NCI-H1105 (cell line): Measurements from ENCODE around the gene TNNT1.
"Not testable (repeated sequence)": the region's sequence is repeated elsewhere in the genome, so short reads cannot be mapped to it uniquely, and the experiment has no call there.

Experiments used
- DNase-seq: peaks from one replicate; lab custom pipeline; 2025; lab: John Stamatoyannopoulos, UW

TNNT1 gene

DNA sequence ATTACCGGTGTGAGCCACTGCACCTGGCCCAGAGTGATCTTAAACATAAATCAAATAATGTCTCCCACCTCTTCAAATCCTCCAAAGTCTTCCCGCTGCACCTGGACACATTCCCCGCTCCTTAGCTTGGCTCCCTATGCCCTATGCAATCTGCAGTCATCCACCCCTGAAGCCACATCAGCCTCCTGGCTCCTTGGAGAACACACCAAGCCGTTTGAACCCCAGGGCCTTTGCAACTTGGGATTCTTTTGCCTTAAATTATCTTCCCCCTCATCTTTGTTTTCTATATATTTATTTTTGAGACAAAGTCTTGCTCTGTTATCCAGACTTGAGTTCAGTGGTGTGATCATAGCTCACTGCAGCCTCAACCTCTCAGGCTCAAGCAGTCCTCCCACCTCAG is 20.1 kb upstream of the TNNT1 start:
- no peak for DNase-seq

DNA sequence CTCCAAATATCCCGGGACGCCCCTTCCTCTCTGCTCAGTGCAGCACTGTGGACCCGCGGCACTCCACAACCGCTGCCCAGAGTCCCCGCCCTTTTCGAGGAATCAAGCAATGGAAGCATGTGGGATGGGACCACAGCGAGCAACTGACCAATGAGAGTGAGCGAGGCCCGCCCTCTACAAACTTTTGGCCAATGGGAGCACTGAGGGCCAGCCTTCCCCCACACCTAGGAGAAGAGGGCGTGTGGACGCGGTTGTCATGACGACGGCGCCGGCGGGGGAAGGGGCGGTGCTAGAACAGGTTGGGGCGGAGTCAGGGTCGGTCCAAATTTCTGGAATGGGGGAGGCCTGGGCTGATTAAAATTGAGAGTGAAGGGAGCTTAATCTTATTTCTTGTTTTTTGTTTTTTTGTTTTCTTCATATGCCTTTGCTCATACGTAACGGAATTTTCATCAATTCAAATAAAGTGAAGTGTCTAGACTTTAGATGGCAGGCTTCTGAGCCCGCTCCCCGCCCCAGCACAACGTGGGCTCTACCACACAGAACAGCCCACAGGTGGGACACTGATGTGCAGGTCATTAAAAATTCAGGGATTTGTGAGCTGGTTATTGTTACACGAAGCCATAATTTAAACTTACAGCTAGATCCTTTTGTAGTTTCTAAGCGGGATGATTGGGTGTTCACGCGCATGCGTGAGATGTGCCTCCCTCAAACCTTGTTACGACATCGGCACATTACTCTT is 17.7 kb upstream of the TNNT1 start, which contains the start of gene DNAAF3:
Gene DNAAF3 (minus strand): TSS at position 84 of the 739 bp plus-strand sequence. CDS start 200 bp downstream, outside the sequence.
- peak; percentile 98 for DNase-seq

DNA sequence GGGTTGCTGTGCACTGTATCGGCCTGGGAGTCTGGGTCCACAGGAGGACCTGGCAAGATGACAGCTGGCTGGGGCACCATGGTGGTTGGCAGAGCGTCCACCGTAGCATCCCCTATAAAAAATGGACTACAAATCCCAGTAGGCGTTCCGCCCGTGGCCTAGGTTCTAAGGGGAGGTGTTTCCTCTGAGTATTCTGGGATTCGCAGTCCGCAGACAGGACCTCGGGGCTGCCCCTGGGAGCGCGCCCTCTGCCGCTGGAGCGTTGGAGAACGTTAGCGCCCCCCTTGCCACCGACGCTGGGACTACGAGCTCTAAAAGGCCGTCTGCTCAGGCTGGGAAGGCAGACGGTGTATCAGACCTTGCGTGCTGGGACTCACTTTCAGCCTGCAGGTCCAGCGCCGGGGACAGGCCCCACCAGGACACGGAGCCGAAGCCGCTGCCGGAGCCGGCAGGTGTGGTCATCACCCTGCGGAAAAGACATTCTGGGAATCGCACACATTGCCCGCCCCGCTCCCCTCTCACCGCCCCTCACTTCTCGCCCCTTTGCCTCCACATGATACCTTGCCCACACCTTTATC is 17.0 kb upstream of the TNNT1 start:
- DNase-seq: peak; percentile 93

DNA sequence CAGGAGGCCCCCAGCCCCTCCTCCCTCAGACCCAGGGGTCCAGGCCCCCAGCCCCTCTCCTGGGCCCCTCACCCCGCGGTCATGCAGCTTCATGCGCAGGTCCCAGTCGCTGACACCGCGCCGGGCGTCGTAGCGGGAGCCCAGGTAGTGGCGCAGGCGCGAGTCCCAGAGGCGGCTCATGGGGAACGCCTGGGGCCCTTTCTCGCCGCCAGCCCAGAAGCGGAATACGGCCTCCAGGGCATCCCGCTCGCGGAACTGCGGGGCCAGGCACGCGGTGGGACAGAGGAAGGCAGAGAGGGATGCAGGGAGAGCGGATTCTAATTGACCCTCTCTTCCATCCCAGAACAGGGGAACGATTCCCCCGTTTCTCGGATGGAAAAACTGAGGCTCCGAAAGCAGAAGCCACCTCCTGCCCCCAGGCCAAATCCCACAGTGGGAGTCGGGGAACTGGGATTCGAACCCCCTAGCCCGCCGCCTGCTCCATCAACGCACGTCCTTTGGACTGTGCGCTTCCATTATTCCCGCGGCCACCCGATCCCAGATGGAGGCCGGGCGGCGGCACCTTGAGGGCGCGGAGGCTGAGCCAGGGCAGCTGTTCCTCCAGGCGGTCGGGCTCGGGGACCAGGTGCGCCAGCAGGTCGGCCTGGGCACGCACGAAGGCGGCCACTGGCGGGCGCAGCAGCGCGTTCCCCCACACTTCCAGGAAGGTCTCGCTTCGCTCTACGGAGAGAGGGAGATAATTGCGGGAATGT is 12.7 kb upstream of the TNNT1 start:
- no peak for DNase-seq

DNA sequence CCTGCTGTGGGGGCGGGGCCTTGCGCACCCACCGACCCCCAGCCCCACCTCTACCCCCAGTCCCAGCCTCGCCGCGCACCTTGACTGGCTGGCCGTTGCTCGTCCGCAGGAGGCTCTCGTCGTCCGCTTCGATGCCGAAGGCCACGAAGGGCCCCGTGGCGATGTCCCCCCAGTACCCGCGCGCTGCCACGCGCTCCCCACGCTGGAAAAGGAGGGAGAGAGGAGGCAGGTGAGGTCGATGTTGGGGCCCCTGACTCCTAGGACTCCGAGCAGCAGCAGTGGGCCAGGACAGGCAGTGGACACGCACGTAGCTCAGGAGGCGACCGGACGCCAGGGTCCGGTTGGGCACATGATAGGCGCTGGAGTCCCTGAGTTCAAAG is 12.0 kb upstream of the TNNT1 start:
- DNase-seq: no peak

DNA sequence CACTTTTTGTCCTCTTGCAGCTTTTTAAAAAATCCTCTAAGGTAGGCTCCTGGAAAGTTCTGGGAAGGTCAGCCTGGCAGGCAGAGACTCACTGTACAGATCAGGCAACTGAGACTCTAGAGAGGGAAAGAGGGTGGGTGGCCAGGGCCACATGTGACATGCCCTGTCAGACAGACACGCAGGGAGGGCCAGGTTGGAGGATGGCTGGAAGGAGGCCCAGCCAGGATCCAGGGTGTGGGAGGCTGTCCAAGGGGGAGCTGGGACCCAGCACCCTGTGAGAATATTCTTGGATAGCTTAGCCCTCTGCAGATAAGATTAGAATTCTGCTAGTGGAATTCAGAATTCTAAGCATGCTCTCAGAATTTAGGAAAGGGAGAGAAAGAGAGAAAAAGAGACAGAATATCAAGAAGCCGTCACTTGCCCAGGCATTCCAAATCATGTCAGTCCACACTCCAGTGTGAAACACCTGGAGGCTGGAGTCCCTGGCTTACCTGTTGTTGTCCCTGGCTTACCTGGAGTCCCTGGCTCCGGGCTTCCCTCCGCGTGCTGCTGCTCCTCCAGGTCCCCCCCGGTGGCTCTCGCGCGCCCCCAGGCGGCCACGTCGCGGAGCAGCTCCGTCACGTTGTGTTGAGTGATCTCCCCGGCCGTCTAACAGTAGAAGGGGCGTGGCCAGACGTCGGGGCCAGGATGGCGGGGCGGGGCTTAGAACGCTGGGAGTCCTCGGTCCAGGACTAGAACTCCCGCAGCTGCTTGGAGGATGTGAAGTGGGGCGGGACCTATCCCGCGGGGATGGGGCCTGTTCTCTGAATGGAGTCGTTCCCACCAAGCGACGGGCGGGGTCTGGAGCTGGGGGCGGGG is 11.4 kb upstream of the TNNT1 start:
- DNase-seq: peak; percentile 95

DNA sequence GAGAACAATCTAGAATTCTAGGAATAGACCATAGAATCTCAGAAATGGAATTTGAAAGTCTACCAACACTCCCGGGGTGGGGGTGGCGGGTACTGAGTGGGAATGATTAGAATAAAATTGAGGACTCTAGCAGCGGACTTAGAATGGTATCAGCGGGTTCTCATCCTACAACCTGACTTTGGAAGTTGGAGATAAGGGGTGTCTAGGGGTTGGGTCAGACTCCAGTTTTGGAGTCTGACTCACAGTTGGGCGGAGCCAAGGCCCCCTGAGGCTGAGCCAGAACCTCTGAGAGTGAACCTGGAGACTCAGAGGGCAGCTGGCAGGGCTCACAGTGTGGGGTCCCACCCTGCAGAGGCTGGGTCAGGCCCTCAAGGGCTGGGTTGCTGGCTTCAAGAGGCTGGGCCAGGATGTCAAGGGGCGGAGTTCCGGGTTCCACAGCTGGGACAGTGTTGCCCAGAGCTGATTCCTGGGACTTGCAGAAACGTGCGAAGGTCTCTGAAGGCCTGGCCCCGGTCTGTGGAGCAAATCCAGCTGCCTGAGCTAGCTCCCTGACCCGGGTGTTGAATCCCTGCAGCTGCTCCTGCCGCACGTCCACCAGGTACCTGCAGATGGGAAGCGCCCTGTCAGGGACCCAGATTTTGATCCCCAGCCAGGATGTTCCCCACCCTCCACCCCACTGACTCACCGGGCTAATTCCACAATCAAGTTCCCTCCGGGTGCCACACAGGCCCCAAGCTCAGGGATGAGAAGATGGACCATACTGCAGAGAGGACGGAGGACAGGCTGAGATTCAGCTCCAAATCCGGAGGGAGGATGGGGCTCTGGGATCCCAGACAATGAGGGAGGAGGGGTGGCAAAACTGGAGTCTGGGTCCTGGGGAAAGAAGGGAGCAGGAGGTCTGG is 10.1 kb upstream of the TNNT1 start:
- DNase-seq: no peak

DNA sequence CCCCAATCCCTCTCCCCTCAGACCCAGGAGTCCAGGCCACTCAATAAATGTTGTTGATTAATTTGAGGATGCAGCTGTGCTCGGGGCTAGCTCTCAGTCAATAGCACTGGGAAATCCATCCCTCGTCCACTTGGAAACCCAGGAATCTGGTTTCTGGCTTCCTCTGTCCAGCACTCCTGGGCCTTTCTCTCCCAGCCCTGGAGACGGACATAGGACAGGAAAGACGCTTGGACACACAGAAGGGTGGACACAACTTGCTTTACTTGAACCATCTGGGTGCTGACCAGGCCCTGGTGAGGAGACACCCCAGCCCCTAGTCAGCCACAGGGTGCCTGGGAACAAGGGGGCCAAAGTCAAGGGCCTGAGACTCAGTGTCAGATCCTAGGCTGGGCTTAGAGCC is 9.4 kb upstream of the TNNT1 start:
- no peak for DNase-seq

DNA sequence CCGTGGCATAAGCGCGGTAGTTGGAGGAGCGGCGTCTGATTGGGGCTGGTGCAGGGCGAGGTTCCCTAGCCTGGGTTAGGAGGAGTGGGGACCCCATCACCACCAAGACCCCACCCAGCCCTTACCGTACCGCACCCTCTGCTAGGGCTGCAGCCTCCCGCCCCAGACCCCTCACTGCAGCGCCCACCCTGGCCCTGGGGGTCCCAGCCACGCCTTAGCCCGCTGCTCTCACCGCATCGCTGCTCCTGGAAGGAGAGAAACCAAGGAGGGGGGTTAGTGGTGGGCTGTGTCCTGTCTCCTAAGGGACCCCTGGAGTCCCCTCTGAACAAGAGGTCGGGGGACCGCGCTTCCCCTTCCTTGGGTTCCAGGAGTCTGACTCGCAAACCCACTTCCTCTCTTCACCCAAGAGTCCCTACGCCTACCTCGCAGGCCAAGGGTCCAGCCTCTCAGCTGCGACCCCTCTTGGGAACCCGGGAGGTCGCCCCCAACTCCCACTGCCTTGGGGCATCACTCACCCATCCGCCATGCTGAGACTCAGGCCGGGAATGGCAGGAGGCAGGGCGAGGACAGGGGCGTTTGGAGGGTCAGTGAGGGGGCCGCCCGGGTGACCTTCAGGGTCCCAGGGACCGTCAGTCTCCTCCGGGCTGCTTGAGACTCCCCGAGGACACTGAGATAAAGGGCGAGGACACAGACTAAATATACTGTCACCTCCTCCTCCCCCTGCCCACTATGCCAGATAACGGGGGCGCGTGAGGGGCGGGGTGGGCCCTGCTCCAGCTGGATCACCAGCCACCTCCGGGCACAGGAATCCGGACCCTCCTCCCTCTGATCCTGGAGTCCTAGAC is 8.3 kb upstream of the TNNT1 start, which contains the start of gene TNNI3:
Gene TNNI3 (minus strand): TSS at position 669 of the 845 bp plus-strand sequence. CDS start 143 bp downstream, at position 526.
- DNase-seq: no peak

DNA sequence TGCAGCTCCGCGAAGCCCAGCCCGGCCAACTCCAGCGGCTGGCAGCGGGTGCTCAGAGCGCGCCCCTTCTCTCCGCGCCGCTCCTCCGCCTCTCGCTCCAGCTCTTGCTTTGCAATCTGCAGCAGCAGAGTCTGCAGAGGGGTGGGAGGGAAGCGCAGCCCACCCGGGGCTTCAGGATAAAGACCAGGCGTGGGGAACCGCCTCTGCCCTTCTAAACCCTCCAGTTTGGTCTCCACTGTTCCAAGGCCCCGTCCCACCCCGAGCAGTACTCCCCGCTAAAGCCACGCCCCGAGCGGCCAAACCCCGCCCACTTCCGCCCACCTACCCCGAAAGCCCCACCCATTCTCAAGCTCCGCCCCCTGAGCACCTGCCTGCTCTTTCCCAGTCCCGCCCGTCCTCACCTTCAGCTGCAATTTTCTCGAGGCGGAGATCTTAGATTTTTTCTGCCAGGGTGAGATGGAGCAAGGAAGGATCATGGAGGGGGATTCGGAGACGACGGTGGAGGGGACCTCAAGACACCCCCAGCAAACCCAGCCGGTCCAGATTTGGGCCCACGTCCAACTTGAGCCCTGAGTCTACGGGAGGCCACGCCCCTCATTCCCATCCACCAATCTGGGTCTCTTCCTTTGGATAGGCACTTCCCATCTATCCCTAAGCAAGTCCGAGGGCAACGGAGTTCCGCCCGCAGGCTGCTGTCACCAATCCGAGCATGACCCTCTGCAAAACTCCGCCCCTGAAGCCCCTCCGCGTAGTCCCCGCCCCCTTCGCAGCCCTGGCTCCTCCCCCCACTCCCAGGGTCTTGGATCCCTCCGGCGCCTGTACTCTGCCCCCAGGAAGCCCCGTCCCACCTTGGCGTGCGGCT is 7.4 kb upstream of the TNNT1 start:
- DNase-seq: peak; percentile 81

DNA sequence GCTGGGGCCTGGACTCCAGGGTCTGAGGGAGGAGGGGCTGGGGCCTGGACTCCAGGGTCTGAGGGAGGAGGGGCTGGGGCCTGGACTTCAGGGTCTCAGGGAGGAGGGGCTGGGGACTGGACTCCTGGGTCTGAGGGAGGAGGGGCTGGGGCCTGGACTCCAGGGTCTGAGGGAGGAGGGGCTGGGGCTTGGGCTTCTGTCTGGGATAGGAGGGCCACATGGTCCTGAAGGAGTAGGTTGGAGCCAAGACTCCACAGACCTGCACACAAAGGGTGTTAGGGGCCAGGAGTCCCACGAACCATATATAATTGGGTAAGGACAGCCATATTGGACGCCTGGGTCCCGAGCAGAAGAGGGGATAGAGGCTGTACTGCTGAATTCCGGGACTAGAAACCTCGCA is 6.8 kb upstream of the TNNT1 start:
- not testable (repeated sequence) for DNase-seq

DNA sequence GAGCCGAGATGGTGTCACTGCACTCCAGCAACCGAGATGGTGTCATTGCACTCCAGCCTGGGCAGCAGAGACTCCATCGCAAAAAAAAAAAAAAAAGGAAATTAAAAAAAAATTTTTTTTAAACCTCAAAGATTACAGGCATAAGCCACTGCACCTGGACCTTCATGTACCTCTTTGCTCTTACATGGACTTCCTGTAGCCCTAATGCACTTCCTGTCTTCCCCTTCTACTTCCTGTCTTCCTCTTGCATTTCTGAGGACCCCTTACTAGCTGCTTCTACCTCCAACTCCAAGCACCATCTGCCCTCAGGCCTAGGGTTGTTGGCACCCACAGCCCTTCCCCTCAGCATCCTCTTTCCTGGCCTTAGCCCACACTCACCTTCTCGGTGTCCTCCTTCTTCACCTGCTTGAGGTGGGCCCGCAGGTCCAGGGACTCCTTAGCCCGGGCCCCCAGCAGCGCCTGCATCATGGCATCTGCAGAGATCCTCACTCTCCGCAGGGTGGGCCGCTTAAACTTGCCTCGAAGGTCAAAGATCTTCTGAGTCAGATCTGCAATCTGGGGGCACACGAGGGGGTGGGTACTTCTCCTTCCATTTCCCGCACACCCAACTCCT is 4.8 kb upstream of the TNNT1 start:
- DNase-seq: no peak

DNA sequence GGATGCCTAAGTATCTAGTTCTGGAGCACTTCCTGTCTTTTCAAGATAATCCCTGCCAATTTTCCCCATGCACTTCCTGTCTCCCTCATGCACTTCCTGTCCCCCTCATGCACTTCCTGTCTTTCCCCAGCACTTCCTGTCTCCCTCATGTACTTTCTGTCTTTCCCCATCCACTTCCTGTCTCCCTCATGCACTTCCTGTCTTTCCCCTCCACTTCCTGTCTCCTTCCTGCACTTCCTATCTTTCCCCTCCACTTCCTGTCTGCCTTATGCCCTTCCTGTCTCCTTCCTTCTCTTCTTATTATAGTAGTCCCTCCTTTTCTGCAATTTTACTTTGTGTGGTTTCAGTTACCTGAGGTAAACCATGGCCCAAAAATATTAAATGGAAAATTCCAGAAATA is 3.0 kb upstream of the TNNT1 start:
- no peak for DNase-seq

DNA sequence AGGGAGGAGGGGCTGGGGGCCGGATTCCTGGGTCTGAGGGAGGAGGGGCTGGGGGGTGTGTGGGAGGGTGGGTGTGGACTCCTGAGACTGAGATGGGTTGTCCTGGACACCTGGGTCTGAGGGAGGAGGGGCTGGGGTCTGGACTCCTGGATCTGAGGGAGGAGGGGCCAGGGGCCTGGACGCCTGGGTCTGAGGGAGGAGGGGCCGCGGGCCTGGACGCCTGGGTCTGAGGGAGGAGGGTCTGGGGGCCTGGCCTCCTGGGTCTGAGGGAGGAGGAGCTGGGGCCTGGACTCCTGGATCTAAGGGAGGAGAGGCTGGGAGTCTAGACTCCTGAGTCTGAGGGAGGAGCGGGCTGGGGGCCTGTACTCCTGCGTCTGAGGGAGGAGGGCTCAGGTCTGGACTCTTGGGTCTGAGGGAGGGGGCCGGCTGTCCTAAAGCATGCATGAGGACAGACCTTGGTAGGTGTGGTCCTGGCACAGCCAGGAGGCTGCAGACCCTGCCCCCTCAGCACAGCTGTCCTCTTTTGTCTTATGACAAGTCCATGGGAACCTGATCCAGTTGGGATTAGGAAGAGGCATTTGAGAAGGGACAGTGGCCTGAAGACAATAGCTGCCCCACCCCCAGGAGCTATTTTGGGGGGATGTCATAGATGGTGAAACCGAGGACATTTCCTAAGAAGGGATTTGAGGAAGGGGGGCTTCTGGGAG is 1.3 kb downstream of the TNNT1 start:
- no peak for DNase-seq

DNA sequence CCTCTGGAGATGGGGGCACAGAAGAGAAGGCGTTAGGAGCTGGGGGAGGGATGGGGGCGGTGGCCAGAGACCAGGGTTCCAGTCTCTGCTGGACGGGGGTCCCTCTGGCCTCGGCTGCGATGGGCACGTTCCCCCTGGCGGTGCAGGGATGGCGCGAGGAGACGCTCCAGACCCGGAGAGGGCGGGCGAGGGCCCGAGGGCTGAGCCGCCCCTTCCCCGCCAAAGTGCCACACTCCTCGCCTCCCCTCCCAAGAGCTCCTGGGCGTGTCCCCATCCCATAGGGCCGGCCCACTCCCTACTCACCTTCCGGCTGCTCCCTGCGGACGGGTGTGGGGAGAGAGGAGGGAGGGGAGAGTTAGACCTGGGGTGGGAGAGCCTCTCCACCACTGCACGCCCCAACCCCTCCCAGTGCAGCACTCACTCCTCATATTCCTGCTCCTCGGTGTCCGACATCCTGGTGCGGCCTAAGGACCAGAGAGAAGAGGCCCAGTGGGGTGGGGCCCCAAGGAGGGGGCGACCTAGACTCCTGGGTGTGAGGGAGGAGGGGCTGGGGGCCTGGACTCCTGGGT is 2.2 kb downstream of the TNNT1 start:
- DNase-seq: peak; percentile 79

DNA sequence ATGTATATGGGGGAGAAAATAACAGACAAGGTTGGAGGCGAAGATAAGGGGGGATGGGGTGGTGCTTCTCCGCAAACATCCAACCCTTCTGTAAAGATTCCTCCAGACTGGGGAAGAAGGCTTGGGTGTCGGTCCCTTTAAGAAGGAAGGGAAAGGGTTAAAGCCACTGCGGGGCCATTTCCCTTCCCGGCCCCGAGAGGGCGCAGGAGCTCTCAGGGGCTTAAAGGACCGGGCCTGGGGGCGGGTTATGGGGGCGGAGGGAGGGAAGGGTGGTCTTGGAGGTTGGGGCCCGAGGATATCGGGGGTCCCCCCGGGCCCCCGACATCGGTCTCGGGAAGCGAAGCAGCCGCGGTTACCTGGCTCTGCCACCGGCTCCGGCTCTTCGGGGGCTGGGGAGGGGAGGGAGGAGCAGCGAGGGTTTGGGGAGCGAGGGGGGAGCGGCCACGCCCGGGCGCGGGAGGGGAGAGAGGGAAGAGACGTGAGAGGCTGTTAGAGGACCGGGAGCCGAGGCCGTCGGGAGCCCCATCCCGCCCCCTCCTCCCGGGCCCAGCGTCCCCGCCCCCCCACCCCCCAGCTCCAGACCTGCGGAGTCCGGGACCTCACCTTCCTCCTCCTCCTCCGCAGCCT is 2.8 kb downstream of the TNNT1 start:
- peak; percentile 56 for DNase-seq

DNA sequence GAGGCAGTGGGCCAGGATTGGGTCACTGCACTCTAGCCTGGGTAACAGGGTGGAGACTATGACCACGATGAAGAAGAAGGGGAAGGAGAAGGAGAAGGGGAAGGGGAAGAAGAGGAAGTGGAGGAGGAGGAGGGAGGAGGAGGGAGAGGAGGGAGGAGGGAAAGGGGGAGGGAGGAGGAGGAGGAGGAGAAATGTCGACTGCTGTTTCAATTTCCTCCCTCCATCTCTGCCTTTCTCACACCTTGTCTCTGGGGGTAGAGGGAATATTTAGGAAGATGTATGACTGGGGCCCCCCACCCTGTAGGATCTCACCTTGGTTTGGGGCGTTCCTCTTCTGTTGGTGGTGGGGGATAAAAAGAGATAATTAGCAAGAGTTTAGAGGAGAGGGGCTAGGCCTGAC is 3.8 kb downstream of the TNNT1 start:
- no peak for DNase-seq
